GOT3 (cell line): ENCODE results near the gene MAPK10.

Experiments
- DNase-seq: peaks from one replicate; lab custom pipeline; 2025; ENCODE audit warnings: mixed read lengths; lab: John Stamatoyannopoulos, UW

The MAPK10 gene

GRCh38 chr4:86359944-86360478 lies at the start of gene MAPK10:
Gene MAPK10 (minus strand): TSS chr4:86360053.
- DNase-seq: no peak

DNA sequence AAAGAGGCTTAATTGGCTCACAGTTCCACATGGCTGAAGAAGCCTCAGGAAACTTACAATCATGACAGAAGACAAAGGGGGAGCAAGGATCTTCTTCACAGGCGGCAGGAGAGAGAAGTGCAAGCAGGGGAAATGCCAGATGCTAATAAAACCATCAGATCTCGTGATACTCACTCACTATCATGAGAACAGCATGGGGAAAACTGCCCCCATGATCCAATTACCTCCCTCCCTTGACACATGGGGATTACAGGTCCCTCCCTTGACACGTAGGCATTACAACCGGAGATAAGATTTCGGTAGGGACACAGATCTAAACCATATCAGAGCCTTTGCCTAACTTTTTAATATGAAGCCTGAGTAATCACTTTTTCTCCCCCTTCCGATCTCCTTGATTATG lies 43.7 kb upstream of the MAPK10 start:
- DNase-seq: no peak

DNA sequence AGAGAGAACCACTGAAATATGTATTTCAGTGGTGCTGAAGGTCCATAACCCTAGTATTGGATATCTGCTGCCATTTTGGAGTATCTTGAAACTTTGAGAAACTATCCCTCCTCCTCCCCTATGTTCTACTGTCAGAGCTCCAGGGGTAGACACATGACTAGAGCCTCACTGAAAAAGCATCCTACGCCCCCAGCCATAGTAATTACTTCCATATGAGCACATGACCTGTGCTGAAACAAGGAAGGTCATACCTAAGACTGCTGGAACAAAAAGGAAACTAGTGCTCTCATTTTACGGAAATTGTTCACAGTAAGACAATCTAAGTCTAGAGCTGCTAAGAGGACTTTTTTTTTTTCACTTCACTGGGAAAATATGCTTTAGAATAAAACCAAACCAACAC lies 42.0 kb upstream of the MAPK10 start:
- DNase-seq: no peak

DNA sequence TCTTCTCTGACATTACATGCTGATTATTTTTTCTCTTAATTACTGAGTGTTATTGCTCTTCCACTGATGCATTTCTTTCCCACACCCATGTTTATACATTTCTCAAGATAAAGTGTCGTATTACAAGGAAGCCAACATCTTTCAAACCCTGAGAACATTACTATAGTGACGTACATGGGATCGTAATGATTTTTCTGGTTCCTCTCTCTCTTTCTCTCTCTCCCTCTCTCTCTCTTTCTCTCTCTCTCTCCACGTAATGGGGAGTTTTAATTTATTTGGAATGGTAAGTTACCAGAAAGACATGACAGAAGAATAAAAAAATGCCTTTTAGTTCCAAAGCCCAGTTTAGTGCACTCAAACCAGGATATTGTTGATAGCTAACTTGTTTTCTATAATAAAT lies 40.4 kb upstream of the MAPK10 start:
- no peak for DNase-seq

GRCh38 chr4:86398187-86398586 lies 38.3 kb upstream of the MAPK10 start:
- DNase-seq: no peak

DNA sequence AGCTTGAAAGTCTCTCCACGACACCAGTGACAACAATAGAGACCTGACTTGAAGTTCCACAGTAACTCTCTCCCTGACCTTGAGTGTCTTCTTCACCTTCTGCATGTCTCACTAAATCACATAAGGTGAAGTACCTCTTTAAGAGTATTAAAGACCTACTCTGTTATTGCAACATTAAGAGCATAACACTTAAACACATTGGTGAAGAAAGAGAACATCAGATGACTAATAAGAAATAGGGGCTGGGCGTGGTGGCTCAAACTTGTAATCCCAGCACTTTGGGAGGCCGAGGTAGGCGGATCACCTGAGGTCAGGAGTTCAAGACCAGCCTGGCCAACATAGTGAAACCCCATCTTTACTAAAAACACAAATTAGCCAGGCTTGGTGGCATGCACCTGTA lies 33.9 kb upstream of the MAPK10 start:
- no peak for DNase-seq

GRCh38 chr4:86389664-86390063 lies 29.8 kb upstream of the MAPK10 start:
- no peak for DNase-seq

DNA sequence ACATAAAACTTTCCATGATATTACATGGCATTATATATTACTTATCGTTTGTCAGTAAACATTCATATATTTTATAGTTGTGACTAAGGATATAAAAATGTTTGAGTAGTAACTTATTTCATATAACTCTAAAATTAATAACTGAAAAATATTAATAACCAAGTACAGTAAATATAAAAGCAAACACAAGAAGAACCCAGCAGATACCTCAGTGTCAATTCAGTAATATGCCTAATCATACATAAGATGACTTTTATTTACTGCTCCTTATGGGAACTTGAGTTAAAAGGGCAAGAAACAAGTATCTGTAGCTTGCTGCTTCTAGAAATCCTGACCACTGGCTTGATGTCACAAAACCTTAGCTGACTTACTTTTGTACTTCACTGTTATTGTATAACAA lies 28.4 kb upstream of the MAPK10 start:
- DNase-seq: no peak

GRCh38 chr4:86386817-86387415 lies 27.1 kb upstream of the MAPK10 start:
- no peak for DNase-seq

DNA sequence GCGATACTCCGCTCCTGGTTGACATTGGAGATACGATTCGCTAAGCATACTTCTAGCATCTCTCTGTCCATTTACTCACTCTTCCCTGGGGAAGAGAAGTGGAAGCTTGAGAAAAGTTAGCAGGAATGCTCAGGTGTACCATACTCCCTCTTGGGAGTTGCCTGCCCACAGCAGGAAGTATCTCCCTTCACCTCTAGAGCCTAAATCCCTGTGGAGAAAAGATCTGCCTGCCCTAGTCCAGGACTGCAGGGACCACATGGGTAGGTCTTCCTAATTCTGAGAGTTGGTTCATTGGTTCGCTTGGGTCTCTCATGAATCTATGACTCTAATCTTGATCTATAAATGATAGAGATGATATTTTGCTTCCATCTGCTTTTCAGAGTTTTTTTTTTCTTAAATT lies 26.3 kb upstream of the MAPK10 start:
- no peak for DNase-seq

- no peak for DNase-seq
These were observed 21.6 kb upstream of the MAPK10 start for GRCh38 chr4:86381431-86381830.

DNA sequence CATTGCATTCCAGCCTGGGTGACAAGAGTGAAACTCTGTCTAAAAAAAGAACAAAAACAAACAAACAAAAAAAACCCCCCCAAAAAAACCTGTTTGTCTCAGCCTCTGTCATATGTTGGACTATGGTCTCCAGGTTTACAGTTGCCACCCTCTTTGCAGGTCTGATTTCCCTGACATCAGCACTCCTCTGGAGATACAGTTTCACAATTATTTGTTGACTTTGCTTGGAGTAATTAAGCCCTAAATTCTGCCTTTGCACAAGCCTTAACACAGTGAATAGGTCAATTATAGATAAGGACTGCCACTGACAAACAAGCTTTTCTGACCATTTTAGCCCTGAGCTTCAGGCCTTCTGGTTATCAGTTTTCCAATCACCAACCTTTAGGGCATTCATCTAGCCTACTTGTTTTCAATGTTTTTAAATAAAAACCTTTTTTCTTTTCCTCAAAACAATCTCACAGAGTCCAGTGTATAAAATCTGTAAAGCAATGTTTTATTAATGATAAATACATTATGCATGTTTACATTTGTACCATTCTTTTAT lies 20.4 kb upstream of the MAPK10 start:
- DNase-seq: no peak

DNA sequence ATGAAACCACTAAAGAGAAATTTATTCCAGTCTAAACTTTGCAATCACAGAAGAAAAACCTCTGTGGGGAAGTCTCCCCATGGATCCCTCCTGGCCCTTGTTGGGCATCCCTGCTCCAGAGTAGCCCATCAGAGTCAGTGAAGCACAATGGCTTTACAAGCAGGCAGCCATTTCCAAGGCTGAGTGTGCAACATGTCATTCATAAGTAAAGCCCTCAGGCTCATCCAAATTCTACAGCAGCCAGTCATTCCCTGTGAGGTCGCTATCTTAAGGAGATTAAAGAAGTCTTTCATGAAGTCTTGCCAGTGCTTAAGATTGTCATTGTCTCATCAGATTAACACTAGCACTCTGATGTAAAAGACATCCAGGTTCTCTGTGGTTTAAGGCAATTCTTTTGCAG lies 17.0 kb upstream of the MAPK10 start:
- no peak for DNase-seq

- DNase-seq: no peak
These were observed 8.6 kb upstream of the MAPK10 start for GRCh38 chr4:86368433-86368832.

DNA sequence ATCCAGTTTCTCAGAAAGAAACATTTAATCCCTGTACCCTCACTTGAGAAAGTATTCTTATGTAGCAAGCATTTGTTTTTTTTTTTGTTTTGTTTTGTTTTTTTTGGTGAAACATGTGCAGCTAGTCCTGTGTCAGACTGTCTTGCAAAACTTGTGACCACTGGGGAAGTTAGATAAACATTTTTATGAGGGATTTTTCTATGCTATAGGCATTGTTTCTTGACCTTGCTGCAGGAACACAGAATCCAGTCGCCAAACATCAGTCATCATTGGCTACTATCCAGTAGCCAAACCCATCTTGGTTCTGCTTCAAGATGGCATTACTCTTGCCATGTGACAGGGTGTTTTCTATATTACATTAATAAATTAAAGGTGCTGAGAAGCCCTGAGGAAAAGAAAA lies 7.7 kb upstream of the MAPK10 start:
- no peak for DNase-seq

- DNase-seq: no peak
These were observed 7.1 kb upstream of the MAPK10 start for GRCh38 chr4:86366920-86367319.

DNA sequence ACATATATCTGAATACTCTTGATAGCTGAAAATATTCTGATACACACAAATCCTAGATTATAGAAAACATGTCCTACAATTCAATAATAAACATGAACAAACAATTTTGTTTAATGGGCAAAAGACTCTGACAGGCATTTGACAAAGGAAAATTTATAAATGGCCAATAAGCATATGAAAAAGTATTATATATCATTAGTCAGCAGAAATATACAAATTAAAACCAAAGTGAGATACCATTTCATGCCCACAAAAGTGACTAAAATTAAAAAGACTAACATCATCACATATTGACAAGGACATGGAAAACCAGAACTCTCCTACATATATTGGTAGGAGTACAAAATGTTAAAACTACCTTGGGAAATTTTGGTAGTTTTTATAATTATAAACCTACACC lies 2.7 kb upstream of the MAPK10 start:
- no peak for DNase-seq

DNA sequence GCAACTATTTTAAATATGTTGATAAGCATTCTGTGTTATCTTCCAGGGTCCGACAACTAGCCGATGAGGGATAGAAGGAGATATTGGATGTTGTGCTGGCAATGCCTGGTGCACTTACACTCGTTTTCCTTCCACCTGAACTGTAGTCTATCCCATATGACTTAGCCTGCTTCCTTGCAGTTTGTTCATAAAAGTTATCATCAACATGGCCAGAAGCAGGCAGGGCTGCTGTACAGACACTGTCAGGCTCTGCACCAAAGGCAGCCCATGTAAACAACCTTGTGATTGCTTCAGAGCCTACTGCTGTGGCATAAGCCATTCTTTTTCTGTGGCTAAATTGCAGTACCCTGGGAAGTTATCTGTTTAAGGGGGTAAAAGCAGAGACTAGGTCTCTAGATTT lies 1.6 kb downstream of the MAPK10 start:
- DNase-seq: no peak

DNA sequence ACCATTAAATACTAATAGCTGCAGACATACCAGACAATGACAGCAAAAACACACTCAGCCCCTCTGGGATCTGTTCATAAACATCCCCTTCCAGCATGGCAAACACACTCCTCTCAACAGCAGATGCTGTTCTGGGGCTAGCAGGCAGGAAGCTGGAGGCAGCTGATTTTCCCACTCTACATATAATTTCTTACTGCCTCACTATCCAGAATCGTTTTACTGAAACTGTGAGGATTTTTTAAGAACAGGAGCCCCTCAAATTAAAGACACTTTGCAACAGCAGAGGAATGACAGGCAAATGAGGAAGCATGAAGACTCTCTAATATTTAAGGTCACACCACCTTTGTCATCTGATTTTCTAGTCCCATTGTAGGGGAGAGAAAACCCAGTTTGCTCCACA lies 2.2 kb downstream of the MAPK10 start:
- no peak for DNase-seq

DNA sequence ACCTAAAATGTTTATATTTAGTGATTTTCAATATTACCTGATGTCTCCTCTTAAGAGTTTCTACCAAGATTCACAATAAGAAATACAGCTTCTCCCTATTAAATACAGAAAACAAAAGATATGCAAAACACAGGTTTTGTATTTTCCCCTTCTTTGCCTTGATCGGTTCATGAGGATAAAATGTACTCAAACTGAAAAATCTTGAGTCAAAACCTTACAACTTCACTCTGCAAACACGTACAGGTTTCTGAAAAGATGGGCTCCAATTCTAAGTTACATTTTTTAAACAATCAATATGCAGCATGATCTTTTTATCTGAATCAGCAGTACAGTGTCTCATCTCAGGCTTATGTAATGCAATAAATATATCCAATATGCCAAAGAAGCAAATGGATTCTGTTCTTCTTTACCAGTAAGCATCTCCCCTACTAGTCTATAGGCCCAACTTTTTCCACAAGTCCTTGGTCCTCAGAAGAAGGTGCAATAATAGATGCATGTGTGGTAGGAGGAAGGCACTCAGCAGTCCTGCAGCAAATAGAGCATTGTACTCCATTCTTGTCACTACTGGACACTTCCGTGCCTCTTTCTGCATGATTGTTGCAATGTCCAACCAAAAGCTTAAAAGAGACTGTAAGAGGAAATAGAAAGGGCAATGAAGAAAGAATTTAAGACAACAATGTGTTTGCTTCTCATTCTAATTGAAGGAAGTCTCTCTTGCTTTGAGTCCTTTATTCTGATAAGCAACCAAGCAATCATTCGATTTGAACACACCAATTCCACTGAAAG lies 3.2 kb downstream of the MAPK10 start:
- DNase-seq: no peak

DNA sequence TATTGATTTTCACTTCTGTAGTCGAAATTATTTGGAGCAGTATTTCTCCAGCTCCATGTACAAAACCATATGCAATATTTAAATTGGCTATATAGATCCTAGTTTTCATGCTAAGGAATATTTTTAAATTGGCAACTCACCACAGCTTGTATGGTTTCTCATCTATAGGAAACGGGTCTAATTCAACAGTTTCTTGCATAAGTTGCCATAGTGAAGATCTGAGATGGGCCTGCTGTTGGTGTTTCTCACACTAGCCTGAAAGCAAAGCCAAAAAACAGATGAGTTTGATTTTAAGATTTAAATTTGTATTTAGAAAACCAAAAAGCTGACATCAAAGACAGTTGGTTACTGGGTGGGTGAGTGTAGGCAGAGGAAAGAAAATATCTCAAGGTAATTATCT lies 5.5 kb downstream of the MAPK10 start:
- no peak for DNase-seq

DNA sequence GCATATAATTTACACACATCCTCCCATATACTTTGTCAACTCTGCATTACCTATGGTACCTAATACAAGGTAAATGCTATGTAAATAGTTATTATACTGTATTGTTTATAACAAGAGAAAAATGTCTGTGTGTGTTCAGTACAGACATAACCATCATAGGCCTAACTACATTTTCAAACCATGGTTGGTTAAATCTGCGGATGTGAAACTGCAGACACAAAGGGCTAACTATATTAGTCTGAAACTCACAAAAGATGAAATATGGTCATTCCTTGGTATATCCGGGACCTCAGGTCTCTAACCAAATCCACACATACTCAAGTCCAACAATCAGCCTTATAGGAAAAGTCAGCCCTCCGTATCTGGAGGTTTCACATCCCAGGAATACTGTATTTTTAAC lies 13.5 kb downstream of the MAPK10 start:
- DNase-seq: no peak

GRCh38 chr4:86344127-86344526 lies 15.7 kb downstream of the MAPK10 start:
- no peak for DNase-seq
